Esophagus squamous epithelium (tissue), 5 donors: ENCODE measurements around the gene CLTA. TPM values are rescaled to one million over a fixed set of nuclear protein-coding genes. Genes with fewer than 3 reads are reported as not detected.

Experiments
- DNase-seq: peaks from one replicate; lab custom pipeline; 2025; lab: John Stamatoyannopoulos, UW
- H3K27ac ChIP-seq, 4 donors: fragments of 200-600 bp; sonication (generic); one replicate each; pipeline ENCODE4 v1.5.1; 2016 to 2019; ENCODE audit warnings: mild to moderate bottlenecking in 1 of 4
- H3K27me3 ChIP-seq, 4 donors: fragments of 200-600 bp; sonication (generic); 1 replicate in 3 of 4; 2 replicates in 1 of 4; pipeline versions ENCODE4 v1.5.1 to v1.6.0; 2017 to 2021; ENCODE audit warnings: antibody characterized with exemption in 1 of 4
- H3K36me3 ChIP-seq, 3 donors: fragments of 200-600 bp; sonication (generic); one replicate each; pipeline ENCODE4 v1.5.1; 2016 to 2019
- H3K4me1 ChIP-seq, 3 donors: fragments of 200-600 bp; sonication (generic); one replicate each; pipeline ENCODE4 v1.5.1; 2017 to 2019
- H3K4me3 ChIP-seq, 4 donors: fragments of 200-600 bp; sonication (generic); 1 replicate in 3 of 4; 2 replicates in 1 of 4; pipeline ENCODE4 v1.5.1; 2016 to 2019; ENCODE audit warnings: mild to moderate bottlenecking in 2 of 4, moderate library complexity in 1 of 4
- H3K9me3 ChIP-seq, 3 donors: fragments of 200-600 bp; sonication (generic); one replicate each; pipeline ENCODE4 v1.5.1; 2016 to 2019
- POLR2A ChIP-seq, 4 donors: fragments of 450-650 bp; IDR thresholded peaks; one replicate each; pipeline ENCODE4 v1.6.1; 2017; ENCODE audit warnings: antibody characterized with exemption in 4 of 4, mild to moderate bottlenecking in 4 of 4, moderate library complexity in 3 of 4
- WGBS, 2 donors: methylation state at CpG; one replicate each; pipeline ENCODE4 v1.1.5; 2018; 5-methylcytosine and 5-hydroxymethylcytosine counted together
- intact Hi-C: fragments of 100-400 bp; cut with DNase I; formaldehyde crosslinking; loops from one replicate; pipeline ENCODE4 v1.15.0; 2022
- total RNA-seq, 4 donors: library from RNA; depleted of rRNA; stranded (reverse); fragments of >200 nt; gene quantifications; one replicate each; pipeline ENCODE4 v1.1.0, GENCODE V29; 2016
- TF ChIP-seq, protein P1 (sequence below), 6 experiments: fragments of 450-650 bp in 4 of 6; fragments of 200-600 bp in 2 of 6; sonication (generic) in 2 of 6; IDR thresholded peaks; one replicate each; pipeline ENCODE4 v1.5.1; 2016 to 2019; ENCODE audit warnings: antibody characterized with exemption in 6 of 6, mild to moderate bottlenecking in 4 of 6, moderate library complexity in 4 of 6
- donor health status: DM: yes; HTN: yes; CAD: no.

Gene CLTA
- total RNA-seq, 4 donors from 2014 or later: 165 to 215 (median 167) TPM

DNA sequence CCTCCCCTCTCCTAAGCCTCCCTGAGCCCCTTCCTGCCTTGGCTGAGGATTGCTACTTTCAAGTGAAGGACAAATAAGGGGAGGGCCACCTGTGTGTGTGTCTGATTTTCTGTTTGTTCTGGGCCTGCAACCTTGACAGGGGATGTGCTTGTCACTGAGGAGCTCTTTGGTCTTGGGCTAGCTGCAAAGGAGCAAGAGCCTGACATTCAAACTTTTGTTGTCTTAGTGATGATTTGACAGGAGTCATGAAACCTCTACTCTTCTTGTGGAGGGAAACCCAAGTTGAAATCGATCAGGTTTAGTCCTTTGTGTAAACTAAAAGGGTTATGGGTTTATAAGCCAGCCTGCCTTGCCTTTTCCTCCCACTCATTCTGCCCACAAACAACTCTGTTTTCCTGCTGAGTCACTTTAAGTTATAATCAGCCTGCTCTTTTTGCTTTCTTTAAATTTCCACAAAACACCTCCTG lies 16.9 kb downstream of the CLTA start:
- H3K27ac ChIP-seq: peak overlapping the region in 2 of 4 donors; percentile 5 to 25
- no peaks in the 10 kb centered on the region for H3K27me3 ChIP-seq
- TF ChIP-seq POLR2A (IDR thresholded peaks at IDR 0.05): no peak
- TF ChIP-seq, protein P1, sequence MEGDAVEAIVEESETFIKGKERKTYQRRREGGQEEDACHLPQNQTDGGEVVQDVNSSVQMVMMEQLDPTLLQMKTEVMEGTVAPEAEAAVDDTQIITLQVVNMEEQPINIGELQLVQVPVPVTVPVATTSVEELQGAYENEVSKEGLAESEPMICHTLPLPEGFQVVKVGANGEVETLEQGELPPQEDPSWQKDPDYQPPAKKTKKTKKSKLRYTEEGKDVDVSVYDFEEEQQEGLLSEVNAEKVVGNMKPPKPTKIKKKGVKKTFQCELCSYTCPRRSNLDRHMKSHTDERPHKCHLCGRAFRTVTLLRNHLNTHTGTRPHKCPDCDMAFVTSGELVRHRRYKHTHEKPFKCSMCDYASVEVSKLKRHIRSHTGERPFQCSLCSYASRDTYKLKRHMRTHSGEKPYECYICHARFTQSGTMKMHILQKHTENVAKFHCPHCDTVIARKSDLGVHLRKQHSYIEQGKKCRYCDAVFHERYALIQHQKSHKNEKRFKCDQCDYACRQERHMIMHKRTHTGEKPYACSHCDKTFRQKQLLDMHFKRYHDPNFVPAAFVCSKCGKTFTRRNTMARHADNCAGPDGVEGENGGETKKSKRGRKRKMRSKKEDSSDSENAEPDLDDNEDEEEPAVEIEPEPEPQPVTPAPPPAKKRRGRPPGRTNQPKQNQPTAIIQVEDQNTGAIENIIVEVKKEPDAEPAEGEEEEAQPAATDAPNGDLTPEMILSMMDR (IDR thresholded peaks at IDR 0.05): no peak
- H3K9me3 ChIP-seq: no peaks in the 10 kb centered on the region
- peaks cover 0 to 42% (median 9%) of the 10 kb centered on the region in 3 donors for H3K4me1 ChIP-seq
- H3K36me3 ChIP-seq: peaks cover 22 to 100% (median 56%) of the 10 kb centered on the region in 3 donors
- DNase-seq: no peak
- no peak overlapping the region for H3K4me3 ChIP-seq
- intact Hi-C loops: no loop called here
- whole genome bisulfite sequencing, 2 donors: 18 to 21% methylated on average over 1 of the region's 1 CpG

DNA sequence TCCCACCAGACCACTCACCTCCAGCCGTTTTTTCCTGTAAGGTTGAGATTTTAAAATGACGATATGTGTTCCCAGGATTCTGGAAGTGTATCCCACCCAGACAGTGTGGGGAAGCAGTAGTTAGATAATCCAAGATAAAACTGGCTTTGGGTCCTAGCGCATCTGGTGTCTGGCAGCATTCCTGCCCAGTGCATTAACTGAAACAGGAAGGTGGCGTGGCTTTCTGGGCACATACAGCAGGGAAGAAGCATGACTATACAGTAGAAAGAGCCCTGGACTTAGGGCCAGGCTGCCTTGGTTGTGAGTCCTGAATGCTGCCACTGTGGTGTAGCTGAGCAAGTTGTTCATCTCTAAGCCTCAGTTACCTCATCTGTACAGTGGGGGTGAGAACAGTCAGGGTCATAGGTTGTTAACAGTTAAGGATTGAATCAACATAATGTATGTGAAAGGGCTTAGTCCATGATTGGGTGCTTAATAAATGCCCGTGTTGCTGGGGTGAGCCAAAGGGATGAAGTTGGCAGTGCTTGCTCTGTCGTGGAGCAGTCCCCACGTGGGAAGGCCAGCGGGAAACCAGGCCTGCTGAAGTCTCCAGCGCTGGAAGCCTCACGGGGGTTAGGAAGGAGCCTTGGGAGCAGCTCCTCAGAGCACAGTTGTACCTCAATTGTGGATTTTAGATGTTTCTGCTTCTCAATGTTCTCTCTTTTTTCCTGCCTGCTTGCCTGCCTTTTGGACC lies 18.0 kb downstream of the CLTA start:
- intact Hi-C loops: no loop called here
- H3K9me3 ChIP-seq: no peaks in the 10 kb centered on the region
- peaks cover 0 to 42% (median 9%) of the 10 kb centered on the region in 3 donors for H3K4me1 ChIP-seq
- TF ChIP-seq POLR2A (IDR thresholded peaks at IDR 0.05): no peak
- TF ChIP-seq, protein P1 (IDR thresholded peaks at IDR 0.05): no peak
- peaks cover 22 to 100% (median 45%) of the 10 kb centered on the region in 3 donors for H3K36me3 ChIP-seq
- H3K4me3 ChIP-seq: no peak overlapping the region
- 72 to 79% methylated on average over 10 of the region's 10 CpGs for WGBS, 2 donors
- H3K27me3 ChIP-seq: no peaks in the 10 kb centered on the region
- H3K27ac ChIP-seq: no peak overlapping the region
- DNase-seq: no peak

DNA sequence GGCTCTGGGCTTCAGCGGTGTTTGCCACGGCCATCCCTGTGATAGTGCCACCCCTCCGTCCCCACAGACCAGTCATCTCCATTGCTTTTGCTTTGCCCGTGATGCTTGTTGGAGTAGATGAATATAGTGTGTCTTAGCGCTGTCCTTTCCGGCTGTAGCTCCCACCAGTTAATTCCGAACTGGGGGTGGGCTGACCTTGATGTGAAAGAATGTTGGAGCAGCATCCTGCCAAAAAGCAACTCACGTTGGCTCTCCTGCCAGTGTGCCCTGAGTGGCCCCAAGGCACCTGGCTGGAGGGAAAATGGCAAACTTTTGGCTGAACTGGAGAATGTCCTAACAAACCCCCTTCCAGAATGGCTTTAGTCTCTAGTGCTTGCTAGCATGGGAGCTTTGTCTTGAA lies 20.0 kb downstream of the CLTA start:
- DNase-seq: no peak
- Histone ChIP-seq H3K9me3 (no peaks in the 10 kb centered on the region), H3K4me1 (peaks cover 0 to 58% (median 9%) of the 10 kb centered on the region in 3 donors), H3K27ac (no peak overlapping the region), H3K36me3 (peaks cover 21 to 99% (median 26%) of the 10 kb centered on the region in 3 donors), H3K27me3 (no peaks in the 10 kb centered on the region), H3K4me3 (no peak overlapping the region)
- 79 to 90% methylated on average over 6 to 8 of the region's 8 CpGs for WGBS, 2 donors
- intact Hi-C loops: no loop called here
- TF ChIP-seq, protein P1 (IDR thresholded peaks at IDR 0.05): no peak
- no peak for TF ChIP-seq POLR2A (IDR thresholded peaks at IDR 0.05)

DNA sequence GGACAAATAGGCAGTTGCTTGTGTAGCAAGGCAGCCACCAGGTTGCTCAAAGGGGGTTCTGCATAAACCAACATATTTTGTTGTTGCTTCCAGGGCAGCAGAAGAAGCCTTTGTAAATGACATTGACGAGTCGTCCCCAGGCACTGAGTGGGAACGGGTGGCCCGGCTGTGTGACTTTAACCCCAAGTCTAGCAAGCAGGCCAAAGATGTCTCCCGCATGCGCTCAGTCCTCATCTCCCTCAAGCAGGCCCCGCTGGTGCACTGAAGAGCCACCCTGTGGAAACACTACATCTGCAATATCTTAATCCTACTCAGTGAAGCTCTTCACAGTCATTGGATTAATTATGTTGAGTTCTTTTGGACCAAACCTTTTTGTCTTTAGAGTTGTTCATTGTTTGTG lies 20.8 kb downstream of the CLTA start:
- no peak for DNase-seq
- Histone ChIP-seq H3K4me1 (peaks cover 0 to 58% (median 9%) of the 10 kb centered on the region in 3 donors), H3K9me3 (no peaks in the 10 kb centered on the region), H3K27me3 (no peaks in the 10 kb centered on the region), H3K36me3 (peaks cover 18 to 99% (median 23%) of the 10 kb centered on the region in 3 donors), H3K4me3 (no peak overlapping the region), H3K27ac (peak overlapping the region in 1 of 4 donors; percentile 34)
- intact Hi-C loops: no loop called here
- TF ChIP-seq POLR2A (IDR thresholded peaks at IDR 0.05): no peak
- TF ChIP-seq, protein P1 (IDR thresholded peaks at IDR 0.05): no peak
- 75 to 95% methylated on average over 7 of the region's 7 CpGs for WGBS, 2 donors

DNA sequence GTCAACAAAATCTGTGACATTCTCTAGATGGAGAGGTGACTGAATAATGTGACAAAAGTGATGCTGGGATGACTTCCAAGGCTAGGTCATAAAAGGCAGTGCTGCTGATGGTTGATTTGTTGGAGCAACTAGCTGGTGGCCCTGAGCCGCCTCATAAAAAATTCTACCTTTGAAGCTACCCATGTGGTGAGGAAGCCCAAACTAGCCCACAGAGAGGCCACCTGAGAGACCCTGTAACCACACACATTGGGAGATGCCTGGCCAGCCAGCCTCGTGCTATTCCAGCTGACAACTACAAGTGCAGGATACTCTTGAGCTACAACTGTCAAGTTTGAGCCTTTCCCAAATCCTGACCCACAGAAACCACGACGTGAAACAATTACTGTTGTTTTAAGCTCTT lies 22.7 kb downstream of the CLTA start:
- no peaks in the 10 kb centered on the region for H3K9me3 ChIP-seq
- no peak for TF ChIP-seq POLR2A (IDR thresholded peaks at IDR 0.05)
- TF ChIP-seq, protein P1 (IDR thresholded peaks at IDR 0.05): no peak
- H3K4me3 ChIP-seq: no peak overlapping the region
- H3K27ac ChIP-seq: no peak overlapping the region
- 87 to 93% methylated on average over 4 of the region's 4 CpGs for WGBS, 2 donors
- H3K27me3 ChIP-seq: no peaks in the 10 kb centered on the region
- intact Hi-C loops: no loop called here
- DNase-seq: no peak
- H3K36me3 ChIP-seq: peaks cover 11 to 99% (median 29%) of the 10 kb centered on the region in 3 donors
- peaks cover 0 to 42% (median 0%) of the 10 kb centered on the region in 3 donors for H3K4me1 ChIP-seq
